Stimulated activated CD8-positive, alpha-beta memory T cell treated with anti-CD3 and anti-CD28 coated beads, Interleukin-7, amount 100 ng/mL, for 24 hours (primary cell): ENCODE measurements around the gene ALG1.
"Not testable (repeated sequence)": the region's sequence is repeated elsewhere in the genome, so short reads cannot be mapped to it uniquely, and the experiment has no call there.

Experiments
- DNase-seq: peaks from one replicate; pipeline ENCODE4 v3.0.0-alpha.2; 2020; ENCODE audit warnings: low read depth

Gene ALG1

DNA sequence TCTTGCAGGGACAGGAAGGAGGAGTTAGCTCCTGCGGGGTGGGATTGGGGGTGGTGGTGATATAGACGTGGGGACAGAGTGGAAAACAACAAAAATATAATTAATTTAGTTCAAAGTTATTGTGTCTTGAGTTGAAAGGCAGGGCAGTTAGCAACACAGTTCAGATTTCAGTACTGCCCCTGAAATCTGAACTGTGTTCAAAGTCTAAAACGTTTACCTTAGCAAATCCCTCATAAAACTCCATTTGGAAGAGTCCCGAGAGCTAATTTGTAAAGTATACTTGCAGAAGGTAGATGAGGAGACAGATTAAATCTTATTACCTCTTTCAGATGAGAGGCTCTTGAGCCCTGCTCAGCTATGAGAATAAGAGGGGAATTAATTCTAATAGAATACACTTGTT, 27.5 kb downstream of the ALG1 start:
- not testable (repeated sequence) for DNase-seq

DNA sequence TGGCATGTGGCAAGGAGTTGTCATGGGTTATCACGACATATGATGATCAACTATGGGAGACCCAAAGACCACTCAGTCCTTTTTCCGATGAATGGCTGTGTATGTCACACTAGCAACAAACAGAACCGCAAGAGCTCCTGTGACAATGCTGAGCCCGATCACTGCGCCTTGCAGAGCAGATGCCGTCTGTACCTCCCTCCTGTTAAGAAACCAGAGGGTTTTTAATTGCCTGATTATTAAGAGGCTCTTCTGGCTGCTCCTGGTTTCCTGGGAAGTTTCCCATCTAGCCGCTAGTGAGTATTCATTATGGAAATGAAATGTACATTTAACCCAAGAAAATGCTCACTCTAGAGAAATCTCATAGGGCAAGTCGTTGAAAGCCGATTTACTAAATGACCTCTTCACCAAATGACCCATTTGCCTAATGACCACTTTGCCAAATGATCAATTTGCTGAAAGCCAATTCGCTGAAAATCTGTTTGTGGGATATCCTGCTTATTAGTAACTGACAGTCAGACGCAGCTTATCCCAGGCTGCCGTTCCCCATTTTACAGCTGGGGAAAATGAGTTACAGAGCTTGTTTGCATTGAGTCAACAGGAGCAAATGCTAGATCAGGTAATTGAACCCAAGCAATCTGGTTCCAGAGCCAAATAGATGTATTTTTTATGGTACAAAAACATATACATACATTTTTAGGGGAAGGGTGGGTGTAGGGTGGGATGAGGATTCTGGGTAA, 31.8 kb downstream of the ALG1 start:
- DNase-seq, result not testable (repeated sequence)

DNA sequence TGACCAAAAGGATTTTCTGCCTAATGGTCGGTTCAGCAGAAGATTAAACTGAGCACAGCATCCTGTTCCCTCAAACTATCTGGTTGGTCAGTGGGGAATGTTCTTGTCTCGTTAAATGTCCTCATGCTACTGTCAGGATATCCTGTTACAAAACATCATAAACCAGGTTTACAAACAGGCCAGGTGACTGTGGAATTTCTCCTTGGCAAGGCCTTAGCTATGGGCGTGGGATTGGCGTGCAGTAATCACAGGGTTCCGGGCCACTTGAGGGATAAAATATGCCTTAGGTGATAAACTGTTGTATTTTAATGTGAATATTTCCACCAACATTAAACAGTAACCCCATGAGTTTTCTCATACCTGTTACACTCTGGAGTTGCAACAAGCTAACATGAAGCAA, 33.4 kb downstream of the ALG1 start:
- not testable (repeated sequence) for DNase-seq

DNA sequence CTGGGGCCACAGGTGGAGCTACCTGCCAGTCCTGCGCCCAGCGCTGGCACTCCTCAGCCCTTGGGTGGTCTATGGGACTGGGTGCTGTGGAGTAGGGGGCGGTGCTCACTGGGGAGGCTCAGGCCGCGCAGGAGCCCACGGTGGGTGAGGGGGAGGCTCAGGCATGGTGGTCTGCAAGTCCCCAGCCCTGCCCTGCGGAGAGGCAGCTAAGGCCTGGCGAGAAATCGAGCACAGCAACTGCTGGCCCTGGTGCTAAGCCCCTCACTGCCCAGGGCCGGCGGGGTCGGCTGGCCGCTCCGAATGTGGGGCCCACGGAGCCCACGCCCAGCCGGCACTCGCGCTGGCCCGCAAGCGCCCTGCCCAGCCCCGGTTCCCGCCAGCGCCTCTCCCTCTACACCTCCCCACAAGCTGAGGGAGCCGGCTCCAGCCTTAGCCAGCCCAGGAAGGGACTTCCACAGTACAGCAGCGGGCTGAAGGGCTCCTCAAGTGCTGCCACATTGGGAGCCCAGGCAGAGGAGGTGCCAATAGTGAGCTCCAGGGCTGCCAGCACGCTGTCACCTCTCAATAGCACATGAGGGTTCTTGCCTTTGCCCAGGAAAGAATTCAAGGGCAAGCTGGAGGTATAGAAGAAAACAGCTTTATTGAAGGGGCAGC, 37.0 kb downstream of the ALG1 start:
- DNase-seq, result no peak

DNA sequence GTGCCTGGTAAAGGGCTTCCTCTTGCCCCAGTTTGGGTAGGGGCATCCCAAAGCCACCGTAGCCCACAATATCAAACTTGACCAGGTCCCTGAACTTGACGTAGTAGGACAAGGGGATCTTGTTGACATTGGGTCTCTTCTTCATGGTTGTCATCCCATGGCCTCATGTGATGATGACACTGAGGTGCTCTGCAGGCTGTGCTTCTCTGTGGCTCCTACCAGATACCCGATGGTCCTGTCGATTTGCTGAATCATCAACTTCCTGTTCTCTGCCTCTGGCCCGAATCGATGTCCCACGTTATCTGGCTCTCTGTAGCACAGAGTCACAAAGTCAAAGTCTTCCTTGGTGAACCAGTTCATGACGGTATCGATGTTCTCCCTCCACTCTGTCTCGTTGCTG, 39.3 kb downstream of the ALG1 start:
- DNase-seq, result not testable (repeated sequence)

DNA sequence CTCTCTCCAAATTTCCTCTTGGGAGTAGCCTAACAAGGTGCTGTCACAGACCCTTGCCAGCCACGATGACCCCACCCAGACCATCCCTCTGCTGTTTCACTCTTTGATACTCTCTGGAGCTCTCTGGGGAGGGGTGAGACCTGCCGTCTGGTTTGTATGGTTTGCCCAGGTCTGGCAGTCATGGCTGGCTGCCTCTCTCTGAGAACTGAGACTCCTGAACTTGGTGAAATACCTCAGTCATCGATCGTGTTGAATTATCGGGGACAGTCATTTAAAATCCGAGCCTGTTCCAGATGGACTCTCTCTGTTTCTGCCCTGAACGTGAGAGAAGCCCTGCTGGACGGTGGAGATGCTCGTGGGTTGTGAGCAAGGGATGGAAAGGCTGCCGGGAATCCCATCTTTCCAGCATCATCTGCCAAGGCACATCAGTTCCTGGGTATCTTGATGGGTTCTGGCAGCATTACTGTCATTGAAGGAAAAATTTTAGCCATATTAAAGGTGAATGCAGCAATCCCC, 45.2 kb downstream of the ALG1 start:
- DNase-seq, result not testable (repeated sequence)

DNA sequence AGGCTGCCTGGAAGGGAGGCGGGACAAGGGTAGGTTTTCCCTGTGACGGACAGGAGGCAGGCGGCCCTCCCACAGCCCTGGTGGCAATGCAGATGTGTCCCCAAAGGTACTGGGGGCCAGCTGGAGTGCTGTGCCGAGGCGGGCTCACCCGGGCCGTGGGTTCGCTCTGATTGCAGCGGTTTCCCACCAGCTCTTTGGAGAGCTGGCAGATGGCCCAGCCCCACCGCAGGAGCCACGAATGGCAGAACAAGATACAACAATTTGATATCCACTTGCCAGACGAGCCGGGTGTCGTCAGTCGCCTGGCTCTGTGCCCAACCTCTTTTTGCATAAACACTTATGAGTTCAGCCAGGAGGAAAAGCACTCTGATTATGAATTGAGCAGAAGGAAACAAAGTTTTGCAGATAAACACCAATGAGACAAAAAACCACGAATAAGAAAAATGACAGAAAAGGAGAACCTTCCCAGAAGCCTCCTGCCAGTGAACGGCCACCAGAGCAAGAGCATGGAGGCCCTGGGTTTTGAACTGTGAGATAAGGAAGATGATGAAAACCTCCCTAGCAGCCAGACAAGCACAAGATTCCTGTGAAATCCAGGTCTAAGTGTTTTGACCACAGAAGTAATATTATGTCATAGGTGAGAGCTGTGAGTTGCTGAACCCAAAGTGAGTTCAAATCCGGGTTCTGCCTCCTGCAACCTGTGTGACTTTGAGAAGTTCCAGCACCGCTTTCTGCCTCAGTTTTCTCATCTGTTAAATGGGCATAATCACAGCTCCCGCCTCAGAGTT, 45.9 kb downstream of the ALG1 start:
- not testable (repeated sequence) for DNase-seq

DNA sequence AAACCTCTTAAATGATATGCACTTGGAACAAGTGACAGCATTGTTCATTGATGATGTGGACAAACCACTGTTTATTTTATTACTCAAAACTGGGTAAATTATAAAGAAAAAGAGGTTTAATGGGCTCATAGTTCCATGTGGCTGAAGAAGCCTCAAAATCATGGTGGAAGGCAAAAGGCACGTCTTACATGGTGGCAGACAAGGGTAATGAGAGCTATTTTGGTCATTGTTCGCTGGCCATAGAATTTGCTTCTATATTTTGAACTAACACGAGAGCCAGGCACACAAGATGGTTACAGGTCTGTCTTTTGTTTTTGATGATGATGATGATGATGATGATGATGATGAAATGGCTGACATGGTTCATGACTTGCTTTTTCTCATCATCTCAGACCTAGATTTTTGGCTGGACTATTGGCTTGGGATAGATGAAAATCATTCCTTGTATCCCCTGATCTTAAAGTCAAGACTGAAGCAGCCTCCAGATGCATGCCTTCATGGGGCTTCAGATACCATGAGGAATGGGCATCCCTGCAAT, 59.9 kb downstream of the ALG1 start:
- DNase-seq, result not testable (repeated sequence)

DNA sequence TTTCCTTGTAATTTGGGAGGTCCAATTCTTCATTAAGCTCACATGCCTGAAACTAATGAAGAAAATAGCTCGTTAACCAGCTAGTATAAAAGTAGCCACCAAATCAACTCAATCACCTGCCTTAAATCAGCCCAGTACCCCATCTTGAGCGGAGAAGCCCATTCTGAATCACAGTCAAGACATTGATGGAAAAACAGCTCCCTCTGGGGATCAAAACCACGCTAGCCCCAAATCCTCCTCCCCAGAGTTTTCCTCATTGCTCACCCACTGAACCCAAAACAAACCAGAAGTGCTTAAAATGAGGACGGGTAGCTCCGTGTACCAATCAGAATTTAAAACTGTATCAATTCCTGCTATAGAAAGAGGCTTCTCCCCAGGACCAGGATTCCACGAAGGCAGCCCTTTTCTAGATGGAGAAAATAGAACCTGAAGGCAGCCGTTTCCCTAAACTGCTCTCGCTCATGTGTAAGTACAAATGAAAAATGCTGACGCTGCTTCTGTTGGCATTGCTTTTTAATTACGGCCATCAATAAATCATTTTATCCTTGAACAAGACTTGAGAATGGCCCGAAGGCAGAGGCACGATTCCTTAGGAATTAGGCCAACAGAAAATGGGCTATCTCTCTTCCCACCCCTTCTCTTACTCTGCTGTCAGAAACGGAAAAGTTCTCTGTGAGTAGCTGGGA, 61.4 kb downstream of the ALG1 start:
- DNase-seq, result not testable (repeated sequence)

DNA sequence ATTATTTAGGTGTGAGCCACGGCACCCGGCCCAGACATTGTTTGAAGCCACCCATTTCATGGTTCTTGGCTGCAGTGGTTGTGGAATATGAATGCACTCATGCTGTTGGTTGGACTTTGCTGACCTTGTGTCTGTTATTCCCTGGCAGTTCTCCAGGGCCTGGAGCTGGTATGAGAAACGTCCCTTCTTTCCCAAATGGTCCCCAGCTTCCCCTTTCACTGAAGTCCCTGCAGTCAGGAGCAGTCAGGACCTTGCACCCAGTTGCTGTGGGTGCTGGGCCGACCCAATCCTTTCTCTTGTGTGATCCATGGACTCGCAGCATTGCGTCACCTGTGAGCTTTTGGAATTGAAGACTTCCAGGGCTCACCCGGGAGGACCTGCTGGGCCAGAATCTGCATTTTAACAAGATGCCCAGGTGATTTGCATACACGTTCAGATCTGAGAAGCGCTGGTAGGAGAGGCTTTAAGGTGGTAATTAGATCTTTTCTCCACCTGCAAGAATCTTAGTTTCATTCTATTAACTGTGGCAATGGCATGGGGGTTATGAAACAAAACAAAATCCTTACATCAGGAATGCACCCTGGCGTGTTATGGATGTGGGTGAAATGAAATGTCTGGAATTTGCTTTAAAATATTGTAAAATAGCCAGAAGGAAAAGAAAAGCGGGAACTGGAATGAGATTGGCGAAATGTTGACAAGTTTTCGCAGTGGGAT, 63.3 kb downstream of the ALG1 start:
- not testable (repeated sequence) for DNase-seq
